SIG-M5 treated with dmso at 0.1 percent for 504 hours (cell line): ENCODE results near the gene FGD4.
"Not testable (repeated sequence)": the region's sequence is repeated elsewhere in the genome, so short reads cannot be mapped to it uniquely, and the experiment has no call there.

Experiments used
- DNase-seq: peaks from one replicate; lab custom pipeline; 2025; ENCODE audit not compliant: unreplicated experiment; lab: John Stamatoyannopoulos, UW

FGD4 gene

DNA sequence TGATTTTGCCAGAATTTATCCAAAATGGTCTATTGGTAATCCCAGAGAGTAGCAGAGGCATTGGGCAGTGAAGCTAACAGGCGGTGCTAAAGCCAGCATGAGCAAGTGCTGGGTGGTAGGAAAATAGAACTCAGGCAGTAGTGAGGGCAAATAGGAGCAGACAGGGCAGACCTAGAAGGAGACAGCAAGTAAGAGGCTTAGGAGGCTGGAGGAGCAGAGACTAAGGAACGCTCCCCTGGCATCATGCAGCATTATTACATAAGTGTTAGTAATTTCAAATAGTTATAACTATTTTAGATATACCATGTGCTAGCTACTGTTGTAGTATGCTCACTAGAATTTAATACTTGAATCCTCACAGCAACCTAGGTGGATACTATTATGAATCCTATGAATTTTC lies 151.7 kb downstream of the FGD4 start:
- DNase-seq: no peak

DNA sequence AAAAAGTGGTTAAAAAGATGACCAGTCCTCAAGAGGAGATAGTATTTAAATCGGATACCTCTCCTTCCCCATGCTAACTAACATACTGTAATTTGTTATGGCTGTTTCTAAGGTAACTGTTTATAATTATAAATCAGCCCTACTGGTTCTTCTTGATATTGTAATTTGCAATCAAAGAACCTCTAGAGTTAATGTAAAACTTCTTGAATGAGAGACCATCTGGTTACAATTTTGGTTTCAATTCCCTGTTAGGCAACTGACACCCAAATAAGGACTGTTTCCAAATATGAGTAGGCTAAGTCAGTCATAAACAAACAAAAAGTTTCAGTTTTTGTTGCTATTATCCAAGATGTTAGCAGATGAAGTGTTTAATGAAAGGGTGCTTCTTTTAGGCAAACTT lies 159.5 kb downstream of the FGD4 start:
- peak; percentile 31 for DNase-seq

DNA sequence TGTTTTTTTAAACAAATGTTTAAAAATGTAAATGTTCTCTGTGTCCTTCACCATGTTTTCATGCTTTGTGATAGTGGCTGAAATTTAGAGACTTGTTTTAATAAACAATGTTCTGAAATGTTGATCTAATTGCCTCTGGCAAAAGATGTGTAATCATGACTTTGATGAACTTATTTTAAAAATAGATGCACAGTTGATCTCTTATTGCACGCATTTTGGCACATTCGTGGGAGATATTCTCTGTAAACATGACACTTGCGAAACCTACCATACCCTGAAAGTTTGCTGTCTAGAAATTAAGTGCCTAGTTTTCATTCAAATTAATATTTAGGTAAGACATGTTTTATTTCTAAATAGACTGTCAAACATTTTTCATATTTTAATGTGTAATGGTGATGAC lies 160.1 kb downstream of the FGD4 start:
- no peak for DNase-seq

DNA sequence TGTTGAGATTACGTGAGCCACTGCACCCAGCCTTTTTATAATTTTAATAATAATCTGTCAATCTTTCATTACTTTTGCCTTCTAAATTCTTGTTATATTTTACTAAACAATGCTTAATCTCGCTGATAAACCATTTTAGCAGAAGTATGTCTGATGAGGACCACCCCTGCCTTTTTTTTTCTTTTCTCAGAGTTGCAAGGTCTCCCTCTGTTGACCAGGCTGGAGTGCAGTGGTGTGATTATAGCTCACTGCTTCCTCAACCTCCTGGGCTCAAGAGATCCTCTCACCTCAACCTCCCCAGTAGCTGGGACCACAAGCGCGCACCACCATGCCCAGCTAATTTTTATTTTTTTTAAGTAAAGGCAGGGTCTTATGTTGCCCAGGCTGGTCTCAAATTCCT lies 161.2 kb downstream of the FGD4 start:
- DNase-seq: no peak

DNA sequence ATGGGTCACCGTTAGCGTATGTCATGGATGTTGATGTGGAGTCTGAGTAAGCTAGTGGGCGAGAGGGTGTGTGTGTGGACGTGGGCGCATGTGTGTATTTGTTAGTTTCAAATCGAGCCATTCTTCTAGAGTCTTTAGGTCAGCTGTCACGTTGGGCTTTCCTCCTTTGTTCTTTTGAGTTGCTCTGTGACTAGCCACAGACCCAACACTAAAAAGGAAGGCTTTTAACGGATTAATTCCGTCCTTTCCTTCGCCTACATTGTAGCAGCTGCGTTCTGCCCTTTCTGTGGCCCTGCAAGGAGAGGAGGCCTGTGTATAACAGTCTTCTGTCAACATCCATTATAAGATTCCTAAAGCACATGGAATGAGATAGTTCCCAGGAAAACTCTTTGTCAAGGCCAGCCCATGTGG lies 162.6 kb downstream of the FGD4 start:
- DNase-seq: no peak

DNA sequence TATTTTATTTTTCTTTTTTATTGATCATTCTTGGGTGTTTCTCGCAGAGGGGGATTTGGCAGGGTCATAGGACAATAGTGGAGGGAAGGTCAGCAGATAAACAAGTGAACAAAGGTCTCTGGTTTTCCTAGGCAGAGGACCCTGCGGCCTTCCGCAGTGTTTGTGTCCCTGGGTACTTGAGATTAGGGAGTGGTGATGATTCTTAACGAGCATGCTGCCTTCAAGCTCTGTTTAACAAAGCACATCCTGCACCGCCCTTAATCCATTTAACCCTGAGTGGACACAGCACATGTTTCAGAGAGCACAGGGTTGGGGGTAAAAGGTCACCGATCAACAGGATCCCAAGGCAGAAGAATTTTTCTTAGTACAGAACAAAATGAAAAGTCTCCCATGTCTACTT lies 163.1 kb downstream of the FGD4 start:
- not testable (repeated sequence) for DNase-seq

DNA sequence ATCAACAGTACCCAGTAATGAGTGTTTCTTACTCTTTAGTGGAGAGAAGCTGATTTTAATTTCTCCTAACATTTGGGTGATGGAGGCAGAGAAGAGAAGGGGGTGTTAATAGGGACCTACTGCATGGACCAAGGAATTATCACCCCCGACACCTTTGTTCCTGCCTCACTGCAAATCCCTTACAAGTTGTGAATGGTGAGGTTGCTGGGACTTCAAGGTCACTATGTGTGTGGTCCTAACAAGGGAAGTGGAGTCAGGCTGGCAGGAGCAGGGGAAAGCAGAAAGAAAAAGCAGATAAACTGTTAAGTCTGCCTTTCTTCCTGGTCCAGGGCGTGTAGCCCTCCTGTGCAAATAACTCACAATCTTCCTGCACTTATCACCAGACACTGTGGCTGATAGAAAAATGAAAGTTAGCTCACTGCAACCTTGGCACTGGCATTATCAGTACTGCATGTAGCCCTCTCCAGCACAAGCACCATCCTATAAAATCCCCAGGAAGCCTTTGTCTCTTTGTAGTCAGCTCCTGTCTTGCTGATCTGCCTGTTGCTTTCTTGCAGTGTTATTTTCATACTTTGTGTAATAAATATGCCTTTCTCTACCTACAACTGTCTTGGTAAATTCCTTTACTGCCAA lies 167.4 kb downstream of the FGD4 start:
- no peak for DNase-seq

DNA sequence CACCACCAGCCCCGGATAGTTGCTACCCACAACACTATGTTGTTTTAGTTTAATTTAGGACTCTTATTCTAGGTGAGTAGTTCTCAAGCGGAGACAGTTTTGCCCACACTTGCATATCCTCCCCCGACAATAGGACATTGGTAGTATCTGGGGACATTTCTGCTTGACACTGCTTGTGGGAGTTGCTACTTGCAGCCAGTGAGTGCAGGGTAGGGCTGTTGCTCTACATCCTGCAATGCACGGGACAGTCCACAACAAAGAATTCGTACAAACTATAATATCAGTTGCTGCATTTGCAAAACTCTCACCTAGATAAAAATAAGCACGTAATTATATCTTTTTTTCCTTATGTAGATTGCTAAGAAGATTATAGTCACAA lies 167.9 kb downstream of the FGD4 start:
- no peak for DNase-seq

DNA sequence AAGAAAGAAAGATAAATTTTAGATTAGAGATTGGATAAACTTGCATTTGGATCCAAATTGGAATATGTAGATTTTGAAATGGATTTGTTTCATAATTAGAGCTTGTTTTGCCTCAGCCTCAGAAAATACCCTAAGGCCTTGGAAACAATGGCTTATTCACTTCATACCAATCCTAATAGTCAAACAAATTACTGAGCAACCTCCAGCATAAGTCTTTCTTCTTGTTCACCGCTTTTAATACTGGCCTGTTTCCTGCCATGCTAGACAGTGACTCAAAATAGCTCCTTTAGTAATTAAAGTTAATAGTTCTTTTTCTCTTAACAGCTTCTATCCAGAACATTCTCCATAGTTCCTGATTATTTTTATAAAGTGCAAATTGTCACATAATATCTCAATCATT lies 168.9 kb downstream of the FGD4 start:
- no peak for DNase-seq

DNA sequence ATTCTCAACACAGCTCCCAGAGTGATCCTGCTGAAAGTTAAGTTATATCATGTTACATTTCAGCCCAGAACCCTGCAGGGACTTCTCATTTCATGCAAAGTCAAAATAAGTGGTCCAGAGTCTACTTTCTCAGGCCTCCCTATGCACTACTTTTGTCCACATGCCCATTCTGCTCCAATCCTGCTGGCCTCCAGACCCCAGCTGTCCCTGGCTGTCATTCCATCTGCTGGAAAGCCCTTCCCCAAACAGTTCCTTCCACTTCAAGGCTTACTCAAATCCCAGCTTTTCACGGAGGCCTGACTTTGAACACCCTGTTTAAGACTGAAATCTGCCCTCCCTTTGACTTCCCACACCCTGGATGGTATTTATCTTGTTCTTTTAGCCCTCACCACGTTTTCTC lies 169.9 kb downstream of the FGD4 start:
- DNase-seq: no peak

DNA sequence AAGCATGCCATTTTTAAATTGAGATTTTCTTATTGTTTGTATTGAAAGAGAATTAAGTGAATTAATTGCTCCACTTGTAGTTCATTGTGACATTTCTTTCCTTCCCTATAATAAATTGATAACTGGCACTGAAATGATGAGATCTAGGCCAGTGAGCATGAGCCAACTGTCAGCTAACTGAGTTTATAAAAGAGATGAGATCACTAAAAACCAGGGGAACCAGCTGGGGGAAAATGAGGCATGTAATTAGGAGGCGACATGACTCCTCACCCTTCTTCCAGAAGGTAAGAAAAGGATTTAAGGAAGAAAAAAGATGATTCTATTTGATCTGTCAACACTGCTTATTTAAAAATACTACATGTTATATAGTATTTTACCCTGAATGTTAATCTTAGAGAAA lies 175.2 kb downstream of the FGD4 start:
- no peak for DNase-seq

DNA sequence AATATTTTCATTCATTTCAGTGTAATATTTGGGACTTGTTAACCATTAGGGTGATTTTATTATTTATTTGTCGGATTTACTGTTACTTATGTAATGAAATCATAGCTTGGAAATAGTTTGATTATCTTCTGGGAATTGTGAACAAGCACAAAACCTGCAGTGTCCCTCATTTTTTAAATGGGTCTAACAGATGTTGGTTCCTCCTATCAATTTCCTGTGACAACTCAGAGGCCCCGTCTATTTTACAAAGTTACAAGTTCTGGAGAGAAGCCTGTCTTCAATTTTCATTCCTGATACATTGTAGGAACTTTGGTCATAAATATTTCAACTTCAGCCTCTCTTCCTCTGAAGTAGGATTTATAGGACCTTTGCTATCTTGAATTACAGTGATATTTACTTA lies 178.0 kb downstream of the FGD4 start:
- no peak for DNase-seq

DNA sequence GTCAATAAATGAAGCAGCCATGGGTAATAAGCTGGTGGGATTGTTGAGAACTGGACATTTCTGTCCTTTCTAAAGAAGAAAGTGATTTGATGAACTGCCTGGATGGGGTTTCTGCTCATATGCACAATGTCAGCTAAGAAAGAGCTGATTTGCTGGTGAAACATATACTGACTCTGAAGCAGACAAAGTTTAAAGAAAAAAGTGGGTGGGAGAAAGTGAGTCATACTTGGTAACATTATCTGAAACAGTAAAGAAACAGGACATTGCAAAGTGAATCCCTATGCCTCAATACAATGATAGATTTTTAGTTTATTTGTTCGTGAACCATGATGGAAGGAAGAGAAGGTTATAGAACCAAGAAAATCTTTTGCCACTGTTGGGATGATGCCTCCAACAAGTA lies 184.2 kb downstream of the FGD4 start:
- peak; percentile 39 for DNase-seq

DNA sequence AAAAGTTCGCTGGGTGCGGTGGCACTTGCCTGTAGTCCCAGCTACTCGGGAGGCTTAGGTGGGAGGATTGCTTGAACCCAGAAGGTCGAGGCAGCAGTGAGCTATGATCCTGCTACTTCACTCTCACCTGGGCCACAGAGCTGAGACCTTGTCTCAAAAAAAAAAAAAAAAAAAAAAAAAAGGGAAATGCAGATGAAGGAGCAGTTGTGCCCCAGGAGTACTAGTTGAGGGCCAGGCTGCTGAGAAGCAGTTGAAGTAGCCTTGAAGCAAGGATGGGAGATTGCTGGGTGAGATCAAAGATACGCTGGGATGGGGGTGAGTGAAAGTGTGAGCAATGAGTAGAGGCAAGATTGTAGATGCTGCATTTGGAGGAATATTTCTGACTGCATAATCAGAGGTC lies 186.3 kb downstream of the FGD4 start:
- DNase-seq: peak; percentile 27

DNA sequence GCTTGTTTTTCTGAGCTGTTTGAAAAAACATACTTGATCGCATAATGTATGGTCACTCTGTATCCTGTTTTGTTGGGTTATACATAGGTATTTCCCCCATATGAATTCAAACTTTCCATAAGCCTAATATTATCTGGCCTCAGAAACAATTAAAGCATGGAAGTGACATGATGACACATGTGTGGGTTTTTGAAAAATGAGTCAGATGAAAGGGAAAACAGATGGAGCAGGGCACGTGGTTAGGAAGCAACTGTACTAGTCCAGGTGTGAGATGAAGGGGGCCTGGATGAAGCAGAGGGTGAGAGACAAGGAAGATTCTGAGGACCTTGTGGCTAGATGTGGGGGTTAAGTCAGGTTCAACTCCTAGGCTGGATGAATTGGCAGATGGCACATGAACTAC lies 187.0 kb downstream of the FGD4 start:
- peak; percentile 54 for DNase-seq

DNA sequence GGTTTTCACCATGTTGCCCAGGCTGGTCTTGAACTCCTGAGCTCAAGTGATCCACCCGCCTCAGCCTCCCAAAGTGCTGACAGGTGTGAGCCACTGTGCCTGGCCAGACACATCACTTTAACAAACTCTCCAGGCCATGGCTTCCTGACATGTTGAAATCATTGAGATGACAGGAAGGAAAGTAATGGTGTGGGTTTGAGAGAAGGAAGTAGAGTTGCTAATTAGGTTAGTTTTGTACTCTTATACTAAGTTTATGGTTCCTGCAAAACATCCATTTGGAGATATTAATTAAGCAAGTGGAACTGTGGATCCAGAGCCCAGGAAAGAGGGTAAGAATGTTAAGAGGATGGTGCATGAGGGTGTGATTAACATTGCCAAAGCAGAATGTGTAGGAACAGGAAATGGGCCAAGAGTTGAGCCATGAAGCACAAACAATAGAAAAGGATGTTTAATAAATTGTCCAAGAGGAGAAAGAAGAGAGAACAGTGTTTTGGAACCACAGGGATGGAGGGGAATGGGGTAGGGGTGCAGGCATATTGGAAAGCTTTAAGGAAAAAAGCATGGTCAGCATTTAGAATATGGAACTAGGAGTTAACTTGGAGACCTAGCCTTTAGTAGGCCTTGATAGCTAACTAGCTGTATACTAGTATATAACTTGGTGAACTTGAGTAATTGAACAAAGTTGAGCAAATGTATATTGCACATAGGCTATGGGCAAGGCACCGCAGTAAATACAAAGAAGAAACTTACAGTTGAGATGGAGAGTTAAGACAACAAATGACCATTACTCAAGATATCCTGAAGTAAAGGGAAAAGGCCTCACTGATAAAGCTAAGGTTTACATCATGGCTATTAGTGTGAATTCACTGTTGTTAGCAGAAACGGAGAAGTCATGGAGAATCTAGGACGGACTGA lies 188.5 kb downstream of the FGD4 start:
- DNase-seq: peak; percentile 95

DNA sequence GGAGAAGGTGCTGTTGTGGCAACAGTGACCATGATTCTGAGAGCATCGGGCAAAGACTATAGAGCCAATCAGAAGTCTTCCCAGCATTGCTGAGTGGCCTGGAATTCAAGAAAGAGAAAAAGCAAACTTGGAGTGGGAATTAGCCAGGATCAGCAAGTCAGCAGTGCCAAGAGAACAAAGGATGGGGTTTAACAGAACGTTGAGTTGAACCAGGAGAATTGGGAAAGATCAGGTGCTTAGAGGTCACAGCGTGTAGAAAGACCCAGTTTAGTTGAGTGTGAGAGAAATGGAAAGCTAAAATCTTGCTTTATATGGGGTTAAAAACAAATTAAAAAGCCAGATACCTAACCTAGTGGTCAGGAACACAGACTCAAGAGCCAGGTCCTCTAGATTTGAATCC lies 189.2 kb downstream of the FGD4 start:
- no peak for DNase-seq

DNA sequence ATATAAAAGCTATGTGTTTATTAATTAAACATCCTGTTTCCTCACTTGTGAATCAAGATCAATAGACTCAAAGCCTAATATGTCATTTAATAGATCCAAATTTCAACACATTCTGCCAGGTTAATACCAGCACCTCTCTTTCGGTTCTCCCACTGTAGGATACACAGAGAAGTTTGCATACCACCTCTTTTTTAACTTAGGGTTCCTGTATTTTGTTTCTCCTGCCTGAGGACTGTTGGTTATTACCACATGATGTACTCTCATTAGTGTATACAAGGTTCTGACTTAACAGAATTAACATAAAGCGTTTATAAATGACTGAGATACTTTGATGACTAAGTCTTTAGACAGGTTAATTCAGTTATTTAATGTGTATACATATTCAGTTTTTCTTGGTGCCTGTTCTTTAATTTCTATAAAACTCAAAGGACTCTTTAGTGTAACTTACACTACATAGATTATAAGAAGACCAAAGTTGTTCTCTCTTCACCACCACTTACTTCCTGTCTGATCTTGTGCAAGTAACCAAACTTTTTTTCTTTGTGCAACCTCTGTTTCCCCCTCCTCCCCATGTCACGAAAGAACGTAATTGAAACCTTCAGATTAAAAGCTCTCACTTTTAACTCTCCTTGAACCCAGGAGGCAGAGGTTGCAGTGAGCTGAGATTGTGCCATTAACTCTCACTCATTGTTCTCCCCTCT lies 190.0 kb downstream of the FGD4 start:
- DNase-seq: peak; percentile 97

DNA sequence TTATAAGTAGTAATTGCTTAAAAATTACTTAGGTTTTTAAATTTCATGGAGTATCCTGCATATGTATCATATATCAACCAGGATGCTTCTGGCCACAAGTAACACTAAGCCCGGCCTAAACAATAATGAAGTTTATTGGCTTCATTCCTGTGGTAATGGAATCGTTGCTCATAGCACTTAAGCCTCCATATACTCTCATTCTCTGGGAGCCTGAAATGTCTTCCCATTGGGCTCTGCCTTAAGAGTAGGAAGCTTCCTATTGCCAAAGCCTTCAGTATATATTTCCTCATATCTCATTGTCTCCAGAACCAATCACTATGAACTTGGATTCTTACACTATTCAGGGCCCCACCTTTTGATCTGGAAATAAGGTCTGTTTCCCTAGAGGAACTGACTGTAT lies 195.9 kb downstream of the FGD4 start:
- DNase-seq: no peak

DNA sequence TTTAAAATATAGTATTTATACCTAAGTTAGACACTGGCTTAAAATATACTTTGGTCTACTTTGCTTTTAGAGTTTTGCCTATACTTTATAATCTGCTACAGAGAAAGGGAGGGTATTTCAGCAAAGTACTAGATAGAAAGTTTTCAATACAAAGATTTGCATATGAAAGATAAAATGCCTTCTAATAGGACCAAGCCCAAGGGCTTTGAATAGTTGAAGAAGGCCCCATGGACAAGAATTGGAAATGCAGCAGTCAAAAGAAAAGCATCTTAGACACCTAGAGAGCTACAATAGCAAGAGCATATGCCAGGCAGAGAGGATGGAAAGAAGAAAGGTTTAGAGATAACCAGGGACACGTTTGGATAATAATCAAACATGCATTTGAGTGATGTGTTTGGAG lies 196.7 kb downstream of the FGD4 start:
- DNase-seq: no peak

DNA sequence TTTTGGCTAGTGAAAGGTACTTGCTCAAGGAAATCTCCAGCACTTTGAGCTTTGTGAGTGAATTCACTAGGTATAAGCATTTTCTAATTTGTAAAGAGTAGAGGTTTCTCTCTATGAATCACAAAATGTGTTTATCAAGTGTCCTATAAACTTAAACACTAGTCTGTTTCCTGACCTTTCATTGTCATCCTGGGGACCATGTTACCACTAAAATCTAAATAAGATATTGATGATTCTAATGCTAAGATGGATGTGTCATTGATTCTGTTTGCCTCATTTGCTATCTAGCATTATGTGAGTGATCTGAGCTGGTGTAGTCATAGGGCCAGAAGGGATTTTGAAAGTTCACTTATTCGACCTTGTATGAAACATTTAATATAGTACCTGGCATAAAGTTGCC lies 199.3 kb downstream of the FGD4 start:
- no peak for DNase-seq

DNA sequence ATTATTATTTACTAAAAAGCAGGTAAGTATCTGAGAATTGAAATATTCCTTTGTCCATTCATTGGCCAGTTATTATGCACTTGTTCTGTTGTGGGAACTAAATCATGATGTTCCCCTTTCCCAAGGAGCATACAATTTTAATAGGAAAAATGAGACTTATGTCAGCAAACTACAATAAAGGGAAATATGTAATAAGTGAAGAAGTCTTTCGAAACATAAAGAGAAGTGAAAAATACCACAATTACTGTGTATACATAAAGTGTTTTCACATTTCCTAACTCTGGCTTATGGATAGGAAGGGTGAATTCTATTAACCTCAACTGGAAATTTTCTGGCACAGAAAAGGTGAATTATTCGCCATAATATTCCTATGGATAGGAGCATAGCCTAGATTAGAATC lies 201.3 kb downstream of the FGD4 start:
- DNase-seq: no peak
